SK-N-SH treated with all-trans-retinoic acid at 6 μM for 48 hours (cell line): ENCODE results near the gene ST6GALNAC1.

Source experiments
- ATAC-seq: fragments of 200-7000 bp; cut with Tn5 transposase; 3 replicates; pipeline ENCODE4 v1.9.1; 2020; ENCODE audit warnings: mild to moderate bottlenecking, moderate library complexity
- ARNTL ChIP-seq: fragments of 450-650 bp; formaldehyde crosslinking; IDR thresholded peaks from 2 replicates; pipeline ENCODE4 v1.5.0; 2020; ENCODE audit warnings: low read depth, mild to moderate bottlenecking, moderate library complexity, borderline replicate concordance
- BACH2 ChIP-seq: fragments of 250-450 bp; sonication (Bioruptor Pico); IDR thresholded peaks from 2 replicates; pipeline ENCODE4 v1.9.0; 2021; ENCODE audit warnings: mild to moderate bottlenecking, borderline replicate concordance
- CSDC2 ChIP-seq: fragments of 250-450 bp; sonication (Bioruptor Pico); IDR thresholded peaks from 2 replicates; pipeline ENCODE4 v1.5.0; 2020; ENCODE audit warnings: mild to moderate bottlenecking, moderate library complexity
- ESRRG ChIP-seq: fragments of 250-450 bp; sonication (Bioruptor Pico); IDR thresholded peaks from 2 replicates; pipeline ENCODE4 v1.6.1; 2021; ENCODE audit warnings: mild to moderate bottlenecking
- GLIS3 ChIP-seq: fragments of 250-450 bp; sonication (Bioruptor Pico); IDR thresholded peaks from 2 replicates; pipeline ENCODE4 v1.5.0; 2020; ENCODE audit warnings: mild to moderate bottlenecking, moderate library complexity
- ISL1 ChIP-seq: fragments of 250-450 bp; sonication (Bioruptor Pico); IDR thresholded peaks from 2 replicates; pipeline ENCODE4 v2.1.2; 2022; ENCODE audit warnings: mild to moderate bottlenecking, moderate library complexity
- OSR1 ChIP-seq: fragments of 250-450 bp; sonication (Bioruptor Pico); IDR thresholded peaks from 2 replicates; pipeline ENCODE4 v1.8.0; 2022; ENCODE audit warnings: moderate library complexity, mild to moderate bottlenecking, inconsistent platforms
- PPARA ChIP-seq: fragments of 250-450 bp; sonication (Bioruptor Pico); IDR thresholded peaks from 2 replicates; pipeline ENCODE4 v1.5.0; 2020; ENCODE audit warnings: mild to moderate bottlenecking, borderline replicate concordance
- RARB ChIP-seq: fragments of 250-450 bp; sonication (Bioruptor Pico); IDR thresholded peaks from 2 replicates; pipeline ENCODE4 v1.8.0; 2021; ENCODE audit warnings: mild to moderate bottlenecking, moderate library complexity
- SNAI2 ChIP-seq: fragments of 250-450 bp; sonication (Bioruptor Pico); IDR thresholded peaks from 2 replicates; pipeline ENCODE4 v1.5.0; 2020; ENCODE audit warnings: mild to moderate bottlenecking, moderate library complexity
- TCF4 ChIP-seq: fragments of 250-450 bp; sonication (Bioruptor Pico); IDR thresholded peaks from 2 replicates; pipeline ENCODE4 v1.8.0; 2021; ENCODE audit warnings: mild to moderate bottlenecking, moderate library complexity, borderline replicate concordance
- ZC3H10 ChIP-seq: fragments of 250-450 bp; sonication (Bioruptor Pico); IDR thresholded peaks from 2 replicates; pipeline ENCODE4 v1.5.1; 2021; ENCODE audit warnings: mild to moderate bottlenecking, moderate library complexity
- ZFP3 ChIP-seq: fragments of 250-450 bp; sonication (Bioruptor Pico); IDR thresholded peaks from 2 replicates; pipeline ENCODE4 v1.5.0; 2020; ENCODE audit warnings: mild to moderate bottlenecking, moderate library complexity
- ZFP30 ChIP-seq: fragments of 450-650 bp; formaldehyde crosslinking; IDR thresholded peaks from 2 replicates; pipeline ENCODE4 v1.5.0; 2022; ENCODE audit warnings: mild to moderate bottlenecking, moderate library complexity
- ZNF565 ChIP-seq: fragments of 450-650 bp; formaldehyde crosslinking; conservative IDR thresholded peaks from 2 replicates; pipeline ENCODE4 v1.5.0; 2020; ENCODE audit warnings: low read depth, mild to moderate bottlenecking, moderate library complexity
- ZNF70 ChIP-seq: fragments of 450-650 bp; formaldehyde crosslinking; IDR thresholded peaks from 2 replicates; pipeline ENCODE4 v1.5.0; 2020; ENCODE audit warnings: mild to moderate bottlenecking, moderate library complexity
- TF ChIP-seq, protein P1 (sequence below): fragments of 250-450 bp; sonication (Bioruptor Pico); IDR thresholded peaks from 2 replicates; pipeline ENCODE4 v1.8.0; 2020; ENCODE audit warnings: mild to moderate bottlenecking, moderate library complexity, borderline replicate concordance
- TF ChIP-seq, protein P2 (sequence below): fragments of 250-450 bp; sonication (Bioruptor Pico); IDR thresholded peaks from 2 replicates; pipeline ENCODE4 v1.5.0; 2020; ENCODE audit warnings: mild to moderate bottlenecking, moderate library complexity
- TF ChIP-seq, protein P3 (sequence below): fragments of 250-450 bp; sonication (Bioruptor Pico); IDR thresholded peaks from 2 replicates; pipeline ENCODE4 v1.5.1; 2021; ENCODE audit warnings: mild to moderate bottlenecking, moderate library complexity
- TF ChIP-seq, protein P4 (sequence below): fragments of 250-450 bp; sonication (Bioruptor Pico); IDR thresholded peaks from 2 replicates; pipeline ENCODE4 v1.8.0; 2021; ENCODE audit warnings: low read depth, mild to moderate bottlenecking, moderate library complexity, borderline replicate concordance
- TF ChIP-seq, protein P5 (sequence below): fragments of 250-450 bp; sonication (Bioruptor Pico); IDR thresholded peaks from 2 replicates; pipeline ENCODE4 v1.5.1; 2020; ENCODE audit warnings: low read depth, mild to moderate bottlenecking, moderate library complexity

Gene ST6GALNAC1

DNA sequence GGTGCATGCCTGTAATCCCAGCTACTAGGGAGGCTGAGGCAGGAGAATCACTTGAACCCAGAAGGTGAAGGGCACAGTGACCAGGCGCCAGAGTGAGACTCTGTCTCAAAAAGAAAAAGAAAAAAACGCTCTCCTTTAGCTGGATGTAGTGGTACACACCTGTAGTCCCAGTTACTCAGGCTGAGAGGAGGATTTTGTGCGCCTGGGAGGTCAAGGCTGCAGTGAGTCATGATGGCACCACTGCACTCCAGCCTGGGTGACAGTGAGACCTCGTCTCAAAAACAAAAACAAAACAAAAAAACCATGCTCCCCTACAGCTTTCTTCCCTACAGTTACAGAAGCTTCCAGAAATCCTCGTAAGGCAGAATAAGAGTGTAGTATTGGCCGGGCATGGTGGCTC, 33.1 kb upstream of the ST6GALNAC1 start:
- ATAC-seq, result no peak
- TF ChIP-seq SNAI2 (CRISPR knock-in tag), result no peak
- TF ChIP-seq PPARA (CRISPR knock-in tag), result no peak
- no peak for TF ChIP-seq BACH2 (CRISPR knock-in tag)
- TF ChIP-seq ZNF70 (CRISPR knock-in tag), result no peak
- TF ChIP-seq ZNF565 (CRISPR knock-in tag), result no peak

DNA sequence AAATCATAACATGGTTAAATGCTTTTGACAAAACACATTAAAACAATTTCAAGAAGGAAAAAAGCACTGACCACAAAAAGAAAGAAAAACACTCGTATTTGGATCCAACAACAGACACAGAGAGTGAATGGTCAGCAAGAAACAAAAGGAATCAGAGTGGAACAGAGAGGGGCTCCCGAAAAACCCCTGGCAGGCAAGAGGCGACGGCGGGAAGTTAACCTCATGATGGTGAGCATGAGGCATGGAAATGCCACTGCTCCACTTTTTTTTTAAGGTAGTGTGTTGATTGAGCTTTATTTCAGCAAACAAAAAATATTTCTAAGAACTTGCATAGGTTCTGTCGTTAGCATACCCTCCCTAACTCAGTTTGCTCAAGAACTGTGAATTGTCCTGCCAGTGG, 32.1 kb upstream of the ST6GALNAC1 start:
- no peak for ATAC-seq
- TF ChIP-seq GLIS3, result no peak
- no peak for TF ChIP-seq ESRRG (CRISPR knock-in tag)
- TF ChIP-seq, protein P1, sequence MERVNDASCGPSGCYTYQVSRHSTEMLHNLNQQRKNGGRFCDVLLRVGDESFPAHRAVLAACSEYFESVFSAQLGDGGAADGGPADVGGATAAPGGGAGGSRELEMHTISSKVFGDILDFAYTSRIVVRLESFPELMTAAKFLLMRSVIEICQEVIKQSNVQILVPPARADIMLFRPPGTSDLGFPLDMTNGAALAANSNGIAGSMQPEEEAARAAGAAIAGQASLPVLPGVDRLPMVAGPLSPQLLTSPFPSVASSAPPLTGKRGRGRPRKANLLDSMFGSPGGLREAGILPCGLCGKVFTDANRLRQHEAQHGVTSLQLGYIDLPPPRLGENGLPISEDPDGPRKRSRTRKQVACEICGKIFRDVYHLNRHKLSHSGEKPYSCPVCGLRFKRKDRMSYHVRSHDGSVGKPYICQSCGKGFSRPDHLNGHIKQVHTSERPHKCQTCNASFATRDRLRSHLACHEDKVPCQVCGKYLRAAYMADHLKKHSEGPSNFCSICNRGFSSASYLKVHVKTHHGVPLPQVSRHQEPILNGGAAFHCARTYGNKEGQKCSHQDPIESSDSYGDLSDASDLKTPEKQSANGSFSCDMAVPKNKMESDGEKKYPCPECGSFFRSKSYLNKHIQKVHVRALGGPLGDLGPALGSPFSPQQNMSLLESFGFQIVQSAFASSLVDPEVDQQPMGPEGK (CRISPR knock-in tag), result no peak
- TF ChIP-seq, protein P2, sequence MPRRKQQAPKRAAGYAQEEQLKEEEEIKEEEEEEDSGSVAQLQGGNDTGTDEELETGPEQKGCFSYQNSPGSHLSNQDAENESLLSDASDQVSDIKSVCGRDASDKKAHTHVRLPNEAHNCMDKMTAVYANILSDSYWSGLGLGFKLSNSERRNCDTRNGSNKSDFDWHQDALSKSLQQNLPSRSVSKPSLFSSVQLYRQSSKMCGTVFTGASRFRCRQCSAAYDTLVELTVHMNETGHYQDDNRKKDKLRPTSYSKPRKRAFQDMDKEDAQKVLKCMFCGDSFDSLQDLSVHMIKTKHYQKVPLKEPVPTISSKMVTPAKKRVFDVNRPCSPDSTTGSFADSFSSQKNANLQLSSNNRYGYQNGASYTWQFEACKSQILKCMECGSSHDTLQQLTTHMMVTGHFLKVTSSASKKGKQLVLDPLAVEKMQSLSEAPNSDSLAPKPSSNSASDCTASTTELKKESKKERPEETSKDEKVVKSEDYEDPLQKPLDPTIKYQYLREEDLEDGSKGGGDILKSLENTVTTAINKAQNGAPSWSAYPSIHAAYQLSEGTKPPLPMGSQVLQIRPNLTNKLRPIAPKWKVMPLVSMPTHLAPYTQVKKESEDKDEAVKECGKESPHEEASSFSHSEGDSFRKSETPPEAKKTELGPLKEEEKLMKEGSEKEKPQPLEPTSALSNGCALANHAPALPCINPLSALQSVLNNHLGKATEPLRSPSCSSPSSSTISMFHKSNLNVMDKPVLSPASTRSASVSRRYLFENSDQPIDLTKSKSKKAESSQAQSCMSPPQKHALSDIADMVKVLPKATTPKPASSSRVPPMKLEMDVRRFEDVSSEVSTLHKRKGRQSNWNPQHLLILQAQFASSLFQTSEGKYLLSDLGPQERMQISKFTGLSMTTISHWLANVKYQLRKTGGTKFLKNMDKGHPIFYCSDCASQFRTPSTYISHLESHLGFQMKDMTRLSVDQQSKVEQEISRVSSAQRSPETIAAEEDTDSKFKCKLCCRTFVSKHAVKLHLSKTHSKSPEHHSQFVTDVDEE, result no peak
- TF ChIP-seq, protein P3, sequence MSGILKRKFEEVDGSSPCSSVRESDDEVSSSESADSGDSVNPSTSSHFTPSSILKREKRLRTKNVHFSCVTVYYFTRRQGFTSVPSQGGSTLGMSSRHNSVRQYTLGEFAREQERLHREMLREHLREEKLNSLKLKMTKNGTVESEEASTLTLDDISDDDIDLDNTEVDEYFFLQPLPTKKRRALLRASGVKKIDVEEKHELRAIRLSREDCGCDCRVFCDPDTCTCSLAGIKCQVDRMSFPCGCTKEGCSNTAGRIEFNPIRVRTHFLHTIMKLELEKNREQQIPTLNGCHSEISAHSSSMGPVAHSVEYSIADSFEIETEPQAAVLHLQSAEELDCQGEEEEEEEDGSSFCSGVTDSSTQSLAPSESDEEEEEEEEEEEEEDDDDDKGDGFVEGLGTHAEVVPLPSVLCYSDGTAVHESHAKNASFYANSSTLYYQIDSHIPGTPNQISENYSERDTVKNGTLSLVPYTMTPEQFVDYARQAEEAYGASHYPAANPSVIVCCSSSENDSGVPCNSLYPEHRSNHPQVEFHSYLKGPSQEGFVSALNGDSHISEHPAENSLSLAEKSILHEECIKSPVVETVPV (CRISPR knock-in tag), result no peak
- no peak for TF ChIP-seq ZNF70 (CRISPR knock-in tag)
- no peak for TF ChIP-seq ISL1 (CRISPR knock-in tag)
- no peak for TF ChIP-seq ZFP3 (CRISPR knock-in tag)
- TF ChIP-seq OSR1, result no peak
- TF ChIP-seq, protein P4, sequence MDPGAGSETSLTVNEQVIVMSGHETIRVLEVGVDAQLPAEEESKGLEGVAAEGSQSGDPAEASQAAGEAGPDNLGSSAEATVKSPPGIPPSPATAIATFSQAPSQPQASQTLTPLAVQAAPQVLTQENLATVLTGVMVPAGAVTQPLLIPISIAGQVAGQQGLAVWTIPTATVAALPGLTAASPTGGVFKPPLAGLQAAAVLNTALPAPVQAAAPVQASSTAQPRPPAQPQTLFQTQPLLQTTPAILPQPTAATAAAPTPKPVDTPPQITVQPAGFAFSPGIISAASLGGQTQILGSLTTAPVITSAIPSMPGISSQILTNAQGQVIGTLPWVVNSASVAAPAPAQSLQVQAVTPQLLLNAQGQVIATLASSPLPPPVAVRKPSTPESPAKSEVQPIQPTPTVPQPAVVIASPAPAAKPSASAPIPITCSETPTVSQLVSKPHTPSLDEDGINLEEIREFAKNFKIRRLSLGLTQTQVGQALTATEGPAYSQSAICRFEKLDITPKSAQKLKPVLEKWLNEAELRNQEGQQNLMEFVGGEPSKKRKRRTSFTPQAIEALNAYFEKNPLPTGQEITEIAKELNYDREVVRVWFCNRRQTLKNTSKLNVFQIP (CRISPR knock-in tag), result no peak
- TF ChIP-seq TCF4, result no peak
- no peak for TF ChIP-seq ZFP30 (CRISPR knock-in tag)
- no peak for TF ChIP-seq ZNF565 (CRISPR knock-in tag)
- TF ChIP-seq BACH2 (CRISPR knock-in tag), result no peak
- TF ChIP-seq PPARA (CRISPR knock-in tag), result no peak
- no peak for TF ChIP-seq CSDC2
- TF ChIP-seq ZC3H10 (CRISPR knock-in tag), result no peak

DNA sequence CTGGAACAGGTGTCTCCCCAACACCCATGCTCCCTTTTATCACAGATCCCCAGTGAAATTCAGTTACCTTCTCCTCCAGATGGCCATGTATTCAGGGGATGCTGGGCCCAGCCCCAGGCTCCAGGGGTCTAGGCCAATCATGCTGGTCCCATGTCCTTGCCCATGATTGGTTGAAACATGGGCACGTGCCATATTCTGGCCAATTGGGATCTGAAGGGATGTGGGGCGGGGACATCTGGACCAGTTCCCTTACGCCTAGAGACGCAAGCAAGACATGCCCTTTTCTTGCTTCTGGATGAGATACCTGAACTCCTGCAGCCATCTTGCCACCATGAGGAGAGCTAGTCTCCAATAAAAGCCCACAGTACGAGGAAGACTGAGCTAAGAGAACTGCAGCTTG, 31.0 kb upstream of the ST6GALNAC1 start:
- no peak for ATAC-seq
- TF ChIP-seq, protein P2, result no peak
- TF ChIP-seq, protein P5, sequence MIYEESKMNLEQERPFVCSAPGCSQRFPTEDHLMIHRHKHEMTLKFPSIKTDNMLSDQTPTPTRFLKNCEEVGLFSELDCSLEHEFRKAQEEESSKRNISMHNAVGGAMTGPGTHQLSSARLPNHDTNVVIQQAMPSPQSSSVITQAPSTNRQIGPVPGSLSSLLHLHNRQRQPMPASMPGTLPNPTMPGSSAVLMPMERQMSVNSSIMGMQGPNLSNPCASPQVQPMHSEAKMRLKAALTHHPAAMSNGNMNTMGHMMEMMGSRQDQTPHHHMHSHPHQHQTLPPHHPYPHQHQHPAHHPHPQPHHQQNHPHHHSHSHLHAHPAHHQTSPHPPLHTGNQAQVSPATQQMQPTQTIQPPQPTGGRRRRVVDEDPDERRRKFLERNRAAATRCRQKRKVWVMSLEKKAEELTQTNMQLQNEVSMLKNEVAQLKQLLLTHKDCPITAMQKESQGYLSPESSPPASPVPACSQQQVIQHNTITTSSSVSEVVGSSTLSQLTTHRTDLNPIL (CRISPR knock-in tag), result no peak
- TF ChIP-seq, protein P4 (CRISPR knock-in tag), result no peak
- no peak for TF ChIP-seq ARNTL (CRISPR knock-in tag)
- TF ChIP-seq OSR1, result no peak
- no peak for TF ChIP-seq BACH2 (CRISPR knock-in tag)
- TF ChIP-seq ZFP3 (CRISPR knock-in tag), result no peak
- no peak for TF ChIP-seq ZFP30 (CRISPR knock-in tag)
- no peak for TF ChIP-seq ZNF565 (CRISPR knock-in tag)
- no peak for TF ChIP-seq TCF4
- no peak for TF ChIP-seq CSDC2
- no peak for TF ChIP-seq ESRRG (CRISPR knock-in tag)
- no peak for TF ChIP-seq PPARA (CRISPR knock-in tag)
- TF ChIP-seq RARB (CRISPR knock-in tag), result no peak
- no peak for TF ChIP-seq ZC3H10 (CRISPR knock-in tag)
- TF ChIP-seq, protein P1 (CRISPR knock-in tag), result no peak
